22Rv1 (cell line): Measurements from ENCODE around the gene APBA2.

Experiments used
- H3K27ac ChIP-seq: fragments of 450-650 bp; 2 replicates; pipeline ENCODE4 v1.5.1; 2017
- CTCF ChIP-seq: fragments of 450-650 bp; IDR thresholded peaks from 2 replicates; pipeline ENCODE4 v1.5.1; 2017; ENCODE audit warnings: mild to moderate bottlenecking
- ZFX ChIP-seq: fragments of 450-650 bp; IDR thresholded peaks from 2 replicates; pipeline ENCODE4 v1.6.1; 2017; ENCODE audit warnings: antibody characterized with exemption, borderline replicate concordance

APBA2 gene

GRCh38 chr15:29111705-29112281 lies 226.0 kb downstream of the APBA2 start:
- no peak overlapping the region for H3K27ac ChIP-seq
- TF ChIP-seq ZFX = no peak
- TF ChIP-seq CTCF = no peak

DNA sequence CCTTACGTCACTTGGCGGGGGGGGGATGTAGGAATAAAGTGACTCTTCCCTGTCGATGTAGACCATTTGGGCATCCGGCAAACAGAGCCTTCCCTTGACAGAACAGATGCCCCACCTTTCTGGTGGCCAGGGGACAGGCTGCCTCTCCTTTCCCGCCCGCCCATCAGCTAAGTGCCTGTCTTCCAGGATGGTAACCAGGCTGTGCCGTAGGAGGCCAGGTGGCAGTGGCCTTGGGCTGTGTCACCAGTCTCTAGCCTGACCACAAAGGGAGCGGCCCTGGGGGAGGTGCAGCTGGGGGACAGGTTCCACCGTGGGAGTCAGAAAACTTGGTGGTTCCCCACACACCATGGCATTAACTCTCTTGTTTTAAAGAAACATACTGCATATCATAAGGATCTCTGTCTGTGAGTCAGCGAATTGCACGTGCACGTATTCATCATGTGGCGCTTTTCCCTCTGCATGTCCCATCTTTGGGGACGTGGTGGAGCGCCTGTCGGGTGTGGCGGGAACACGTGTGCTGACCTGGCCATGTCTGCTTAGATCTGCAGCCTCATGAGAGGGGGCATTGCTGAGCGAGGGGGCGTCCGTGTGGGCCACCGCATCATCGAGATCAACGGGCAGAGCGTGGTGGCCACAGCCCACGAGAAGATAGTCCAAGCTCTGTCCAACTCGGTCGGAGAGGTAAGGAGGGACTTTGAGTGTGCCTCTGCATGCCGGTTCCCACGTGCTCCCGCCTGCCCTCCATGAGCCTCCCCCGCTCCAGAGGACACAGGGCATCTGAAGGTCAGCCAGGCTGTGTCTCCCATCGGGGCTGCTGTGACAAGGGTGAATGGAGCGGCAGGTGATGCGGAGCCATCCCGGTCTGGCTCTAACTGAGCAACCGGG lies 227.8 kb downstream of the APBA2 start:
- no peak overlapping the region for H3K27ac ChIP-seq
- TF ChIP-seq CTCF = no peak
- TF ChIP-seq ZFX = no peak

DNA sequence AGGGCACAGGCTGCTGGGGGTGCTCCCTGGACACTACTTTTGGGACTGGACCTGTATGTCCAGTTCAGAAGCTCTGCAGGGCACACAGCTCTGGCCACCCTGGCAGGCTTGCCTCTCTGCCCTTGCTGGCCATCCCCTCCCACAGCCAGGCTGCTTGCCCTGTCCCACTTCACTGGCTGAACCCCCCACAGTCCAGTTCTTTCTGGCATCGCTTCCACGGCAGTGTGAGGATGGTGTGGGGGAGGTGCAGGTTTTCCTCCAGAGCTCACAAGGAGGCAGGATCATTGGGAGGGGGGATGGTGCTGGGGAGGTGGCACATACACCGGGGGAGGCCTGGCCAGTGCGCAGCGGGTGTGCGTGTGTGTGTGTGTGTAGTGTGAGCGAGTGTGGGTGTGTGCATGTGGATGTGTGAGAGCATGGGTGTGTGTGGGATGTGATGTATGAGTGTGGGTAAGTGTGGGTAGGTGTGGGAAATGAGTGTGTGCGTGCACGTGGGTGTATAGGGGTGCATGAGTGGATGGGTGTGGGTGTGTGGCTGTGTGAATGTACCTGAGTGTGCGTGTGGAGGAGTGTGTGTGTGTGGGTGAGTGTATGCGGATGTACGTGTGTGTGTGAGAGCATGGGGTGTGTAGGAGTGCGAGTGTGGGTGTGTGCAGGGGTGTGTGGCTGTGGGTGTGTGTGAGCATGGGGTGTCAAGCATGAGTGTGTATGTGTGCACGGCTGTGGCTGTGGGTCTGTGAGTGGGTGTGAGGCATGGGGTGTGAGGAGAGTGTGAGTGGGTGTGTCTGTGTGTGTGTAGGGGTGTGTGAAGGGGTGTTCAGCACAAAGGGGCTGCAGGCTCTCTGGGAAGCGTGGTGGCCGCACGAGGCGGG lies 228.7 kb downstream of the APBA2 start:
- TF ChIP-seq CTCF (no peak), ZFX (no peak)
- H3K27ac ChIP-seq = no peak overlapping the region

DNA sequence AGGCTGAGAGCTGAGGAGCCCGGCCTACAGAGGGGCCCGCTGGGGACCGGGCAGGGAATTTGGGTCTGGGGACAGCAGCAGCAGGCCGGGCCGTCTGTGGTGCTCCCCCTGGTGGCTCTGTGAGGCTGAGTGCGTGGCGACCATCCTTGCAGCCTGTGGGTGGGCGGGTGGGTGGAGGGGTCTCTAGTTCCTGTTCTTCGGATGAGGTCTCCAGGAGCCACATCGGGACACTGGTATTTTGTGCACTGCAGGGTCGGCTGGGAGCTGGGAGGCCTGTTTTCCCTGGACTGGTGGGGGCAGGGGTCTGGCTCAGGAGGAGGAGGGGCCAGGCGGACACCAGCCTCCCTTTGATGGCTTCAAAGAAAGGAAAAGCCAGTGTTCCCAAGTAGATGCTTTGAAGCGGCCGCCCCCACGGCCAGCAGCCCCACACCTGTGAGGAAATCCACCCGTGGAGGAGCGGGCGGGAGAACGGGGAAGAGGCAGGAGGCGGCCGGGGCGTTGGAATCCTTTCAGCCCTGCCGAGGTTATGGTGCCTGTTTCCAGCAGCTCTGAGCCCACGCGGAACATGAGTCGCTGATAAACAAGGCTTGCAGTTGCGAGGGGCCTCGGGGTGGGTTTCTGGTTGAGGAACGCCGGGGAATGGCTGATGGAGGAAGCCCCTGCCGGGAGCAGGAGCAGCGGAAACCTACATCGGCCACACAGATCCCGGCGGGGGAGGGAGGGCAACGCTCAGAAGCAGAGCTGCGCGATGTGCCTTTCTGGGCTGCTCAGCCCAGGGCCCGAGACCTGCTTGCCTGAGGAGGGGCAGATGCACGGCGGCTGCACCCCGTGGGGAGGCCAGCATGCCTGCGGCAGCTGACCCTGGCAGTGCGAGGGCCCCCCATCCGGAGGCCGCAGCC lies 229.6 kb downstream of the APBA2 start:
- no peak overlapping the region for H3K27ac ChIP-seq
- TF ChIP-seq CTCF = peak; percentile 41
- TF ChIP-seq ZFX = no peak

DNA sequence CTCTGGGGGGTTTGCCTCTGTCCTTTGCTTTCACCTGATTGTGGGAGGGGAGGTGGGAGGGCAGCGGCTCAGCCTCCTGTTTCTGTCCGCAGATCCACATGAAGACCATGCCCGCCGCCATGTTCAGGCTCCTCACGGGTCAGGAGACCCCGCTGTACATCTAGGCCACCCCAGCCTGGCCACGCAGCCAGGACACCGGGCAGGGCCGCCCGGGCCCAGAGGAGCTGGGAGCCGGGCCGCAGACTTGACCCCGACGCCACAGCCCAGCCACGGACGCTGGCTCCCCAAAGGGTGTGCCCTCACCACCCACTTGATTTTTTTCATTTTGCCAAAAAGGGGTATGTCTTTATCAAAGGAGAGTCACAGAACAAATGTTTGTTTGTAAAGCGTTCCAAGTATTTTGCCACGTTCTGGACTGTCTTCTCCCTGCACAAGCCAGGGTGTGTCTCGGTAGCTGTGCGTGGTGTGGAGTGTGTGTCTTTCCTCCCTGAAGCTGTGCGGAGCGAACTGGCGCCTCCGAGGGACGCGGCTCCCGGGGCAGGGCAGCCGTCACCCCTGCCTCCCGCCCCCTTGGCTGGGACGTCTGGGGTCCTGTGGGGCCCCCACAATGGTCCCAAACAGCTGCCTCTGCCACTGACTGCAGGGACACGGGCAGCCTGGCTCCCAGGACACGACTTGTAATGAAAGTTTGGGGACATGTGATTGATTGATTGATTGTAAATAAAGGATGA lies 231.4 kb downstream of the APBA2 start:
- no peak overlapping the region for H3K27ac ChIP-seq
- TF ChIP-seq ZFX = no peak

DNA sequence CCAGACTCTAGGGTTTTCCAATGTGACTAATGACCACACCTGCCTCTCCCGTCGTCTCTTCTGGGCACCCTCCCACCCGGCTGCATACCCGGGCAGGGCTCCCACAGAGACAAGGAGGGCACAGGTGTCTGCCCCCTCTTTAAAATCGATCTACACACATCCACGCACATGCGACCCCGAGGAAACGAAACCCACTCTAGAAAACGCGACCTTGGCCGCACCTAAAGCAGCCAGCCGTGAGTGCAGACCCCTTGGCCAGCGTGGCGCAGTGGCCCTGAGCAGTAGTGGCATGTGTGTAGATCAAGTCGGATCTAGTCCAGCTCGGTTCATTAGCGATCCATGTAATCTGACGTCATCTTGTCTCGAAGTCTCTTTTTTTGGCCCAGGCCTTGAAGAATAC lies 232.0 kb downstream of the APBA2 start:
- no peak overlapping the region for H3K27ac ChIP-seq
- TF ChIP-seq ZFX (no peak), CTCF (no peak)

- no peak overlapping the region for H3K27ac ChIP-seq
- TF ChIP-seq CTCF (no peak), ZFX (no peak)
These were observed 234.1 kb downstream of the APBA2 start for GRCh38 chr15:29119847-29120246.
